SK-N-MC (cell line): Measurements from ENCODE around the gene RNF214.

Experiments
- DNase-seq: peaks from one replicate; pipeline ENCODE4 v3.0.0-alpha.2; 2011; ENCODE audit warnings: low read depth, low spot score
- H3K27ac ChIP-seq: fragments of 200-600 bp; sonication (generic); 2 replicates; pipeline ENCODE4 v1.5.1; 2016; ENCODE audit warnings: mixed run types
- H3K36me3 ChIP-seq: fragments of 200-600 bp; sonication (generic); 2 replicates; pipeline ENCODE4 v1.6.1; 2017; ENCODE audit warnings: antibody characterized with exemption, low read length, mixed read lengths; ENCODE audit not compliant: insufficient read depth
- H3K4me3 ChIP-seq: fragments of 200-600 bp; sonication (generic); 2 replicates; pipeline ENCODE4 v1.5.1; 2016
- H3K9ac ChIP-seq: fragments of 200-600 bp; sonication (generic); 2 replicates; pipeline ENCODE4 v1.8.0; 2017; ENCODE audit warnings: mixed run types, mixed read lengths; ENCODE audit not compliant: insufficient read length
- H3K9me3 ChIP-seq: fragments of 200-600 bp; sonication (generic); 2 replicates; pipeline ENCODE4 v1.6.1; 2017; ENCODE audit warnings: low read depth, mild to moderate bottlenecking, antibody characterized with exemption, low read length, moderate library complexity, mixed read lengths
- EZH2 ChIP-seq: fragments of 200-600 bp; sonication (generic); IDR thresholded peaks from one replicate; pipeline ENCODE4 v1.6.1; 2017; ENCODE audit warnings: antibody characterized with exemption
- FOXP2 ChIP-seq: optimal IDR thresholded peaks from 2 replicates; pipeline ENCODE3; 2011; ENCODE audit warnings: mild to moderate bottlenecking, moderate library complexity; ENCODE audit not compliant: insufficient read depth; ENCODE audit errors: extremely low read length, control extremely low read depth
- POLR2AphosphoS5 ChIP-seq: IDR thresholded peaks from 2 replicates; pipeline ENCODE4 v1.6.1; 2012; ENCODE audit warnings: mild to moderate bottlenecking, low read depth, low read length, borderline replicate concordance

RNF214 gene

GRCh38 chr11:117220568-117220967 lies 11.9 kb upstream of the RNF214 start:
- H3K36me3 ChIP-seq, result 0 out of 2 replicates have a peak, but pooled peaks cover 3% of the 10 kb centered on the region
- DNase-seq, result no peak
- H3K27ac ChIP-seq, result no peak overlapping the region
- no peaks in the 10 kb centered on the region for H3K9me3 ChIP-seq
- H3K9ac ChIP-seq, result no peak overlapping the region
- TF ChIP-seq POLR2AphosphoS5, result no peak
- no peak for TF ChIP-seq FOXP2
- no peak for TF ChIP-seq EZH2
- H3K4me3 ChIP-seq, result no peak overlapping the region

GRCh38 chr11:117220999-117221774 lies 11.3 kb upstream of the RNF214 start:
- H3K27ac ChIP-seq, result no peak overlapping the region
- no peak overlapping the region for H3K4me3 ChIP-seq

GRCh38 chr11:117221775-117222517 lies 10.5 kb upstream of the RNF214 start:
- H3K4me3 ChIP-seq, result no peak overlapping the region
- TF ChIP-seq FOXP2 (no peak), POLR2AphosphoS5 (no peak), EZH2 (no peak)
- peaks cover 4% of the 10 kb centered on the region; the same call in 1 of the 2 replicates for H3K36me3 ChIP-seq
- no peaks in the 10 kb centered on the region for H3K9me3 ChIP-seq
- H3K27ac ChIP-seq, result no peak overlapping the region
- DNase-seq, result no peak
- no peak overlapping the region for H3K9ac ChIP-seq

More at GRCh38 chr11:117220999-117221774, 11.3 kb upstream of the RNF214 start:
- H3K9me3 ChIP-seq, result no peaks in the 10 kb centered on the region
- no peak overlapping the region for H3K9ac ChIP-seq
- no peak for DNase-seq
- TF ChIP-seq FOXP2 (no peak), POLR2AphosphoS5 (no peak), EZH2 (no peak)
- 0 out of 2 replicates have a peak, but pooled peaks cover 3% of the 10 kb centered on the region for H3K36me3 ChIP-seq

GRCh38 chr11:117222991-117223740 lies 9.3 kb upstream of the RNF214 start:
- Histone ChIP-seq H3K27ac (no peak overlapping the region), H3K9ac (no peak overlapping the region), H3K36me3 (peaks cover 6% of the 10 kb centered on the region; the same call in 1 of the 2 replicates), H3K9me3 (no peaks in the 10 kb centered on the region), H3K4me3 (no peak overlapping the region)
- TF ChIP-seq FOXP2, result no peak
- DNase-seq, result no peak

GRCh38 chr11:117223741-117224689 lies 8.5 kb upstream of the RNF214 start:
- Histone ChIP-seq H3K9ac (no peak overlapping the region), H3K4me3 (no peak overlapping the region), H3K9me3 (no peaks in the 10 kb centered on the region), H3K36me3 (peaks cover 3% of the 10 kb centered on the region; the same call in 1 of the 2 replicates), H3K27ac (no peak overlapping the region)
- TF ChIP-seq FOXP2, result no peak
- no peak for TF ChIP-seq POLR2AphosphoS5
- no peak for TF ChIP-seq EZH2
- no peak for DNase-seq

- Histone ChIP-seq H3K4me3 (no peak overlapping the region), H3K9ac (no peak overlapping the region), H3K9me3 (no peaks in the 10 kb centered on the region), H3K36me3 (peaks cover 3% of the 10 kb centered on the region; the same call in 1 of the 2 replicates), H3K27ac (no peak overlapping the region)
- no peak for DNase-seq
- TF ChIP-seq FOXP2, result no peak
- no peak for TF ChIP-seq POLR2AphosphoS5
- TF ChIP-seq EZH2, result no peak
These were observed 6.8 kb upstream of the RNF214 start for GRCh38 chr11:117225553-117226170.
